NCI-H526 (cell line): Measurements from ENCODE around the gene ALK.

ENCODE experiments used
- DNase-seq, 2 experiments: peaks; one replicate each; lab custom pipeline; 2025; lab: John Stamatoyannopoulos, UW

Gene ALK

DNA sequence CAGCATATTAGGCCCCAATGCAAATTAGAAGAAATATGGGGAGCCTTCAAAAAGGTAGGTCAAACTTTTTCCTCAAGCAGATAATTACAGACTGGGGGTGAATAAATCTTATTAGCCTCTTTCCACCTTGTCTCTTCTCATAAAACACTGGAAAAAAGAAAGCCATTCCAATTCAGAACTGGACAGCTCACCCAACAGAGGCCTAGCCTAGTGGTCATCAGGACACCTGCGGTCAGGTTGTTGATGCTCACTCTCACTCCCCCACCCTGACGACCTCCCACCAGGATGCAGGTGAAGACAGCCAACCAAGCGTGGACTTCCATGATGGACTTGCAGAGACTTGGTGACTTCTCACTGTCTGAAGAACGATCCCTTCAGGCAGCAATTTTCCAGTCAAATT lies 207.1 kb downstream of the ALK start:
- DNase-seq = no peak

DNA sequence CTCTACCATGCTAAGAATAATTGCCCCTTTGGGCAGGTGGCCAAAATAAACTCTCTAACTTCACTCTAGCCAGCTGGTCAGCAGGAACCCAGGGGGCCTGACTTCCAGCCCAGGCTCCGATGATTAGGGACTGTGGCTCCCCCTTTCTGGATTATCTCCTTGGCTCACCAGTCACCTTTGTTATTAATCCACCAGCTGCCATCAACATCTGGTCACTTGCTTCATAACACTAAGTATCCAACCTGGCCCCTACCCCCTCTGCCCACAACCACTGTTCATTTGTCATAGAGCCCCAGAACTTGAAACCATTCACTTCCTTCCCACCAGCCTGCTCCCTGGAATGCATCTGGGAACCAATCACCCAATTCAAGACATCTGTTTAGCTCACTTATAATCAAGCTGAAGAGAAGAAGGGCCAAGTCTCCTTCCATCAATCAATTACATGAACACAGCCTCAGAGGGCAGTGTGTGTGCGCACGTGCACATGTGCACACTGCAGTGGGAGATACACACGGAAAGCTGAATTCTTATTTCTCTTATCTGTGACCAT lies 215.1 kb downstream of the ALK start:
- no peak for DNase-seq

DNA sequence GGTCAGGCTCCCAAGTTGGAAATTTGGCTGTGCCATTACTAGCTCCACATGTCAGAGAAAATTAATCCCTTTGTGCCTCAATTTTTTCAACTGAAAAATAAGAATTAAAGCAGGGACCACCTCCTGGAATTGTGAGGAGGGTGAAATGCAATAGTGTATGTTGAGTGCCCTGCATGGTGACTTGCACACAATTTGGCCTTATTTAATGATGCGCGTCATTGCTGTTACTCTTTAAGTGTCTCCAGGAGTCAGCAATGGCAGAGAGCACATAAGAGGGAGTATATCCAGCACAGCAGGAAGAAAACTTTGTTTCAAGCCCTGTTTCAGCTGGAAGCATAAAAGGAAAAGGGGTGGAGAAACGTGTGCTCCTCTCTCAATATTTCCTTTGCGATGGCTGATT lies 215.8 kb downstream of the ALK start:
- no peak for DNase-seq

DNA sequence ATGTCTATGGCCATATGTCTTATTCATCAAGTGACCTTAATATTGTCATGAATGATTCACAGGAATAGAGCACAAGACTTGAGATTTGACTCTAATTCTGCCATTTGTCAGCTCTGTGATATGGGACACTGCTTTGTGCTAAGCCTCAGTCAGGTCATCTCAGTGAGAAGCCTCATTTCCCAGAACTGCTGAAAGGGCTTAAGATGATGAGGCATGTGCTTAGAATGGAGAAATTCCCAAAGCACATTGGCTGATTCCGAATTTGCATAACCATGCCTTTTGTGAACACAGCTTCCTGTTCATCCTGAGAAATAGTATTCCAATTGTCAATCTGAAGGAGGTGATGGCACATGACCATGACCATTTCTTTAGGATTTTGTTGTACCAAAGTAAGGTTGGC lies 218.1 kb downstream of the ALK start:
- no peak for DNase-seq

DNA sequence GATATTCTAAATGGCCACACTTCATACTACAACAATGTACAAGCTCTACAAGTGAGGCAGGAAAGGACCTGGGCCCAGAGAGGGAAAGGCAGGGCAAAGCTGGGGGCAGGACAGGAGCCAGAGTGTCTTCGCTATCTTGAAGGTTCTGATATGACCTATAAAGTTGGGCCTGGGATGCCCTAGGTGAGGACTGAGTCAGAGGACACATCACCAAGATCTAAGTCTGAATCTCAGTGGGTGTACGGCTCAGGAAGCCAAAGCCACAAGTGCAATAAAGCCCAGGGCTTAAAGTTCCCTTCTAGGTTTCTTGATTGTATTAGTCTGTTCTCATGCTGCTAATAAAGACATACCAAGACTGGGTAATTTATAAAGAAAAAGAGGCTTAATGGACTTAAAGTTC lies 219.1 kb downstream of the ALK start:
- DNase-seq = no peak

- DNase-seq = no peak
Measured at GRCh38 chr2:29700560-29700959, 220.8 kb downstream of the ALK start.

DNA sequence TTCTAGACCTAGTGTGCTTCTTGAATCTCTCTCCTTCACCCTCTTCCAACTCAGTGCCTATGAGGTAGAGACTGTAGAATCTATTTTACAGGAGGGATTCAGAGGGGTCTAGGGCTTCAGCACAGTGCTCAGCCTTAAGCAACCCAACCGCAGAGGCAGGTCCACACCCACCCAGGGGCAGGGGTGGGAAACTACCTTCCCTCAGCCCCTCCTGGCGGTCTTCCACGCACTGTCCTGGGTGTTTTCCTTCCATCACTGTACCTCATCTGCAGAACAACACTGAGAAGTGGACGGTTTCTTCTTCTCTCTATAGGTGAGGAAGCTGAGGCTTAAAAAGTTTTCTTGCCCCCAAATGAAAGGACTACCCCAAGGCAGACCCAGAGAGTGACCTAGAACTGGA lies 222.3 kb downstream of the ALK start:
- no peak for DNase-seq

GRCh38 chr2:29698216-29698615 lies 223.2 kb downstream of the ALK start:
- no peak for DNase-seq

- DNase-seq = no peak
Measured at GRCh38 chr2:29697715-29698114, 223.7 kb downstream of the ALK start.

DNA sequence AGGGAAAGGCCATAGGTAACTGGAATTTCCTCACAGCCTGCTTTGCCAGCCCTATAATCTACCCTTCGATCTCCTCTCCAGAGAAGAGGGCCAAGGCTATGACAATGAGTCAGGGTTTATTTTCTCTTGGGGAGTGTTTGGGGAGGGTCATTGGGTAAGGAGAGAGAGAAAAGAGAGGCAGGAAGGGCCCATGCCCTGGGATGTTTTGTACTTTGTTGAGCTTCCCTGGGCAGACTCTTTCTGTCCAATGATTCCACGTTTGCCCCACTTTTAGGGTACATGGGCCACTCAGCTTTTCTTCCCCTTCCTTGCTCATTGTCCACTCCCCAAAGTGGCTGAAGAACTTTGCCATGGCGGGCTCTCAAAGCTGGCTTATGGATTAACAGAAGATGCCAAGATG lies 224.2 kb downstream of the ALK start:
- no peak for DNase-seq

DNA sequence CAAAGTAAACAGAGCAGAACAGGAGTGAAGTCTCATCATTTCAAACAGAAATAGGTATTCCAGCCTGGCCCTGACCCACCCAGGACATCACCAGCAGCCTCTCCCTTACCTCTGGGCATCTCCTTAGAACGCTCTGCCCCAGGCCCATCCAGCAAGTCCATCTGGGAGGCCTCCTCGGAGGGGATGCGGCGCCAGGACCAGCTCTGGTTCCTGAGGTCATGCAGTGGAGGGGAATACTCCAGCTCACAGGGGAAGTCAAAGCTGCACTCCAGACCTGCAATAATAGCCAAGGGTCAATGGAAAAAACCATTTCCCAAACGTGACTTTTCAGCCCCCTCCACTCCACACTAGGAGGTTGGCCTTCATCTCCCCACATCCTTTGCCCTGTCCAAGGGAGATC lies 226.6 kb downstream of the ALK start:
- DNase-seq = no peak

GRCh38 chr2:29691391-29691950 lies 229.9 kb downstream of the ALK start:
- DNase-seq = no peak

- DNase-seq = no peak
Measured at GRCh38 chr2:29689666-29690065, 231.7 kb downstream of the ALK start.

GRCh38 chr2:29688429-29688828 lies 233.0 kb downstream of the ALK start:
- no peak for DNase-seq

- no peak for DNase-seq
Measured at GRCh38 chr2:29687121-29687520, 234.3 kb downstream of the ALK start.

DNA sequence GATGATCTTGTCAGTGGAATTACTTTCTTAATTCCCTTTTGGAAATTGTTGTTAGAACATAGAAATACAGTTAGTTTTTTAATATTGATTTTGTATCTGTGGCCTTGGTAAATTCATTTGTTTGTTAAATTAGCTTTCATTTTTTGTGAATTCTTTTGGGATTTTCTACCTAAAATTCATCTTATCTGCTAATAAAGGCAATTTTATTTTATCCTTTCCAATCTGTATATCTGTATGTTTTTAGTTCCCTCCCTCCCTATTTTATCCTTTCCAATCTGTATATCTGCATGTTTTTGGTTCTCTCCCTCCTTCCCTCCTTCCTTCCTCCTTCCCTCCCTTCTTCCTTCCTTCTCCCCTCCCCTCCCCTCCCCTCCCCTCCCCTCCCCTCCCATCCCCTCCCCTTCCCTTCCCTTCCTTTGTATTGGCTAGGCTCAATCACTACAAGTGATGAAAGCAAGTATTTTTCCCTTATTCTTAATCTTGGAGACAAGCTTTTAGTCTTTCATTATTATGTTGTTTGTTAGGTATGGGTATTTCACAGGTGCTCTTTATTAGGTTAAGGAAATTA lies 244.4 kb downstream of the ALK start:
- DNase-seq = no peak

GRCh38 chr2:29664578-29664977 lies 256.8 kb downstream of the ALK start:
- no peak for DNase-seq

DNA sequence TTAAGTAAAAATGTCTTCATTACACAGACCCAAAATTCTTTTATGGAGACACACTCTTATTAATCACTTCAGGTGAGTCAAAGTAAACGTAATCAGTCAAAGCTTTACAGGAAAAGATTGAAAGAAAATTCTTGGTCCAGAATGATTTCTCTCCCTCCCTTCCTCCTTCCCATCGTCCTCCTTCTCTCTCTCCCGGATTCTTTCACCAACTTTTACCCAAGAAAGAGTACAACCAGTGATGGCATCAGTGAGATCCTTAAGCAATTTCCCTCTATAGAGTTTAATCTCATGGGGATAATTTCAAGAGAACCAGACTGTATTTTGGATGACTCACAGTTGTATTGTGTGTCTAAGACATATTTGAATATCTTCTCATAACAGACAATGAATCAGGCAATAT lies 258.1 kb downstream of the ALK start:
- no peak for DNase-seq

GRCh38 chr2:29662861-29663260 lies 258.5 kb downstream of the ALK start:
- no peak for DNase-seq

DNA sequence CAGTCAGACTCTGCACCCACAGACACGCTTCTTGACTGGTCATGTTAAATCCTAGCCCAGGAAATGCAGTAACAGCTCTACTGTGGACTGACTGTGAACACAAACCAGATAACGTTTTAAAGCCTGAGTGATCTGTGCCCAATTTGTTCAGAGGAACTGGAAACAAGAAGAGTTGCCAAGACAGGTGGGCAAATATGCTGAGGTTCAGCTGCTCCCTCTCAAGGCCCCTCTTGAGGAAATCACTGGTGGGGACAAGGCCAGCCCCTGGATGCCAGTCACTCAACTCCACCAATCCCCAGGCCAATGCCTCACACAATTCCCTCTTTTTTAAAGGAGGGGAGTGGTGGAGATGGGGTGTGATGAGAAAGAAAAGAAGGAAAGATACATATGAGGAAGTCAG lies 261.2 kb downstream of the ALK start:
- no peak for DNase-seq

DNA sequence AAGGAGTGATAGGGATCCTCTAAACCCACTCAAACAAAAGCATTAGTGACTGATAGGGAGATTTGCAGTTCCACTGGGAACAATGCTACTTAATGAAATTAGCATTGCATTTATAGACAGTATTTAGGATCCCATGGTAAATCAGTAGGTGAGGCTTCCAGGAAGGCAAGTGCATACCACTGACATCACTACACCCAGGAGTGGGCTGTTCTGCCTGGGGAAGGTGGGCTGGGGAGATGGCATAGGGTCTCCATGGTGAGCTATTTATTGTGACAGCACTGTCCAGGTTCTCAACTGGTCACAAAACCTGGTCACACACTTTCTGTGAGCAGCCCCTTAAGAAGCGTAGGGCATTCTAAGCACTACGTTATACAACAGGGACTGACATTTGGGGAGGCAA lies 262.2 kb downstream of the ALK start:
- no peak for DNase-seq

DNA sequence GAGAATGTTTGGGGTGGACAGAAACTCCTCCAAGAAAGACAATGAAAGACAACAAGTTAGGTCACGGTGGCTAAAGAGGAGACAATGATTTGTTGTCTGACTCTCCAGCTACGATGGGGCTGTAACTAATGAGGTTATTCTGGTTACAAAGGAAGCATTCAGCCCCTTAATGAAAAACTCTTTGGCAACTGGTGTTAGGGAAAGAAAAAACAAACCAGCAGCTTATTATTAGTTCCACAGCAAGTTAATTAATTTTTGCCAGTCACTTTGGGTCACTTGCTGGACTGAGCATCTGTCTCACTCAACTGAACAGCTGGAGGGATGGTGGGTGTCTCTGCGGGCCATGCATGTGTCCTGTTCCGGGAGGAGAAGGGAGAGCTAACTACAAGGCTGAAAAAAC lies 263.7 kb downstream of the ALK start:
- DNase-seq = no peak

GRCh38 chr2:29655391-29656086 lies 265.8 kb downstream of the ALK start:
- no peak for DNase-seq

DNA sequence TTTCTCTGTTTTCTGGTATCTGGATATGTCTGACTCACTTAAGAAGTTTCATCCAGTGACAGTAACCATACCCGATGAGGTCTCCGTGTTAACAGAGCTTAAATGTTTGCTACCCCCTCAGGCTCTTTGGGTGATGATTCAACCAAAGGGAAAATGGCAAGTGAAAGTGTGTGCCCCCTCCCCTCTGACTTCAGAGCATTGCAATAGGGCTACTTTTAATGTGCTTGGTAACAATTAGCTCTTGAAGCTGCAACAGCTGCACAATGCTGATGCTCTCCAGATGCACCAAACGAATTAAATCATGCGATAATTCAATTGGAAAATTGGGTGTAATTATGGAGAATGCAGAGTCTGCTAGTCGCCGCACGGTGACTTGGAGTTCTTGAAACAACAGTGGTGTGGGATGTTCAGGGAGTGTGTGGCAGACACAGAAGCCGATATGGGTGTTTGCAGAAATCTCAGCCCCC lies 270.7 kb downstream of the ALK start:
- no peak for DNase-seq
